Renal pelvis (tissue), 12 donors: ENCODE results near the gene GJA8. TPM values are rescaled to one million over a fixed set of nuclear protein-coding genes. Genes with fewer than 3 reads are reported as not detected.
A peak's percentile ranks its signal among the peaks of the same experiment; 100 is the strongest.
"Not testable (repeated sequence)": the region's sequence is repeated elsewhere in the genome, so short reads cannot be mapped to it uniquely, and the experiment has no call there.

ENCODE experiments used
- DNase-seq: peaks from one replicate; pipeline ENCODE4 v3.0.0-alpha.2; 2013
- long read RNA-seq, 16 experiments: transcript quantifications; one replicate each; lab custom pipeline, GENCODE V29; 2026
- polyA plus RNA-seq, 3 donors: library from polyadenylated mRNA; unstranded; fragments of 120-200 nt; gene quantifications; one replicate each; pipeline ENCODE4 v1.2.1, GENCODE V29; 2013; ENCODE audit not compliant: insufficient read length in 3 of 3

Gene GJA8
- under 1 TPM; 0.46 to 0.61 (median 0.53) TPM for polyA plus RNA-seq
- long read RNA-seq, donor 1, partial matches to known transcripts: 0 of 1 reads
- long read RNA-seq, donor 1, other reads (novel, unspliced or antisense): 0 of 1 reads
- long read RNA-seq, donor 2, partial matches to known transcripts: 0 of 1 reads
- long read RNA-seq, donor 2, other reads (novel, unspliced or antisense): 0 of 1 reads
- long read RNA-seq, donor 3: 0 reads
- long read RNA-seq, donor 4: 0 reads
- long read RNA-seq, donor 5: 0 reads
- long read RNA-seq, donor 6: 0 reads
- long read RNA-seq, donor 7: 0 reads
- long read RNA-seq, donor 8: 0 reads
- long read RNA-seq, donor 9, partial matches to known transcripts: 0 of 1 reads
- long read RNA-seq, donor 9, other reads (novel, unspliced or antisense): 0 of 1 reads
- long read RNA-seq, donor 10, partial matches to known transcripts: 0 of 1 reads
- long read RNA-seq, donor 10, other reads (novel, unspliced or antisense): 0 of 1 reads
- long read RNA-seq, donor 11, partial matches to known transcripts: 0 of 1 reads
- long read RNA-seq, donor 11, other reads (novel, unspliced or antisense): 0 of 1 reads
- long read RNA-seq, donor 12: 0 reads
- long read RNA-seq, donor 13, partial matches to known transcripts: 0 of 1 reads
- long read RNA-seq, donor 13, other reads (novel, unspliced or antisense): 0 of 1 reads
- long read RNA-seq, donor 14: 0 reads
- long read RNA-seq, donor 15: 0 reads
- long read RNA-seq, donor 16, partial matches to known transcripts: 0 of 1 reads
- long read RNA-seq, donor 16, other reads (novel, unspliced or antisense): 0 of 1 reads

- DNase-seq: no peak
Measured at GRCh38 chr1:147902253-147902845, at the start of gene GJA8. TSS of gene GJA8 (plus strand) at chr1:147902795. CDS start at chr1:147907956, 5,161 bp downstream.

GRCh38 chr1:147853391-147853790 is 49.2 kb upstream of the GJA8 start:
- no peak for DNase-seq

GRCh38 chr1:147854989-147855388 is 47.6 kb upstream of the GJA8 start:
- DNase-seq: not testable (repeated sequence)

GRCh38 chr1:147855996-147856395 is 46.6 kb upstream of the GJA8 start:
- DNase-seq: not testable (repeated sequence)

GRCh38 chr1:147867204-147867603 is 35.4 kb upstream of the GJA8 start:
- not testable (repeated sequence) for DNase-seq

GRCh38 chr1:147878022-147878421 is 24.6 kb upstream of the GJA8 start:
- DNase-seq: no peak

- no peak for DNase-seq
Measured at GRCh38 chr1:147879911-147880310, 22.7 kb upstream of the GJA8 start.

GRCh38 chr1:147882535-147882934 is 20.1 kb upstream of the GJA8 start:
- no peak for DNase-seq

- peak; percentile 70 for DNase-seq
Measured at GRCh38 chr1:147890177-147890790, 12.3 kb upstream of the GJA8 start.

- DNase-seq: no peak
Measured at GRCh38 chr1:147891088-147891487, 11.5 kb upstream of the GJA8 start.

GRCh38 chr1:147892216-147892615 is 10.4 kb upstream of the GJA8 start:
- no peak for DNase-seq

- peak; percentile 53 for DNase-seq
Measured at GRCh38 chr1:147892731-147893214, 9.8 kb upstream of the GJA8 start.

- no peak for DNase-seq
Measured at GRCh38 chr1:147895123-147895522, 7.5 kb upstream of the GJA8 start.

- DNase-seq: peak; percentile 30
Measured at GRCh38 chr1:147897029-147897752, 5.4 kb upstream of the GJA8 start.

- no peak for DNase-seq
Measured at GRCh38 chr1:147897789-147898188, 4.8 kb upstream of the GJA8 start.

GRCh38 chr1:147904726-147905125 is 2.1 kb downstream of the GJA8 start:
- no peak for DNase-seq

- DNase-seq: no peak
Measured at GRCh38 chr1:147907786-147908509, 5.4 kb downstream of the GJA8 start.

- DNase-seq: no peak
Measured at GRCh38 chr1:147912553-147912952, 10.0 kb downstream of the GJA8 start.

- DNase-seq: no peak
Measured at GRCh38 chr1:147913362-147913942, 10.9 kb downstream of the GJA8 start.

- no peak for DNase-seq
Measured at GRCh38 chr1:147919896-147920295, 17.3 kb downstream of the GJA8 start.
